GM21390 (cell line): Measurements from ENCODE around the gene HOXC6.

Experiments
- ATAC-seq: cut with Tn5 transposase; IDR thresholded peaks from one replicate; pipeline ENCODE4 v1.9.1; 2021; ENCODE audit not compliant: unreplicated experiment

HOXC6 gene

GRCh38 chr12:54028314-54029201, at the start of gene HOXC6:
Gene HOXC6, plus strand, starts transcription at chr12:54028440. Its CDS starts 82 bp downstream, at chr12:54028522.
- ATAC-seq, result no peak

GRCh38 chr12:53978477-53979356, 49.5 kb upstream of the HOXC6 start:
- no peak for ATAC-seq

GRCh38 chr12:53980104-53980801, 48.0 kb upstream of the HOXC6 start:
- no peak for ATAC-seq

DNA sequence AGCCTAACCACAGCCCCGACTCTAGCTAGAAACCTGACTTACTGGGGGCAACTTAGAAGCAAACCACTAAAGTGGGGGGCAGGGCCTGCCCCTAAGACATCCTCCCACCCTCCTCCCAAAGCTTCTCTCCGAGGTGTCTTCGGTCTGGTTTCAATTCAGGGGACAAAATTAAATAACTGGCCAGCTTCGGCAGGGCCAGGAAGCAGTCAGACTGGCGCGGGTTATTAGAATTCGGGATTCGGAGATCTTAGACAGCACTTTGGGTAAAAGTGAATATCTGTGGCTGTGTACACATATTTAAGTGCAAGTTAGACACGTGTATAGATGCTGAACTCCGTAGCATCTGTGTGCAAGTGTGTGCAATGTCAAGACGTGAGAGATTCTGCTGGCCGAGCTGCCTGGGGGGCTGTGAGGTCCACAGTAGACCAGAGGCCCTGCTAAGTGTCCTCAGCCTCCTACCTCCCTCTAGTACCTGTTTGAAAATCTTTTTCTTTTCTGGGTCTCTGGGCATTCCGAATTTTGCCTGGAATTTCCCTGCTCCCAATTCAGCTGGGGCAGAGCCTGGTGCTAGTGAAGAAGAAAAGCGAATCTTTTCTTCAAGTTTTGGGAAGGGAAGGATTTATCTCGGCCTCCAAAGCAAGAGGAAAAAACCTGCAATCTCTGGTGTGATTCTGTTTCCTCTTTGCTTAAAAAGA, 47.3 kb upstream of the HOXC6 start:
- no peak for ATAC-seq

- no peak for ATAC-seq
Measured at GRCh38 chr12:53981634-53982565, 46.3 kb upstream of the HOXC6 start.

- ATAC-seq, result no peak
Measured at GRCh38 chr12:53982648-53983567, 45.3 kb upstream of the HOXC6 start.

DNA sequence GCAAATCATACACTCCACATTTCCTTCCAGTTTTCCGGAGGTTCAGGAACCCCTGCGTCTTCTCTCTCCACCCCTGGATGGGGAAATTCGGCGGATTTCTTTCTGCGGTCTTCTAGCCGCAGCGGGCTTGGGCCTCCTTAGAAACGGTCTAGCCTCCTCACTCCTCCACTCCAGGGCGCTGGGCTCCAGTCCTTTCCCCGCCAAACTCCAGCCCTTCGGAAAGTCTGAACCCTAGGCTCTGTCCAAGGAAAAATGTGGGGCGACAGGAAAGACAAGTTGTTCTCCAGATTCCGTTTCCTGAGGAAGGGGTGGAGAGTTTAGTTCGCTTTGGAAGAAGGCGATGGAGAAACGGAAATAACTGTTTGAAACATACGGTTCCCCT, 44.7 kb upstream of the HOXC6 start:
- no peak for ATAC-seq

DNA sequence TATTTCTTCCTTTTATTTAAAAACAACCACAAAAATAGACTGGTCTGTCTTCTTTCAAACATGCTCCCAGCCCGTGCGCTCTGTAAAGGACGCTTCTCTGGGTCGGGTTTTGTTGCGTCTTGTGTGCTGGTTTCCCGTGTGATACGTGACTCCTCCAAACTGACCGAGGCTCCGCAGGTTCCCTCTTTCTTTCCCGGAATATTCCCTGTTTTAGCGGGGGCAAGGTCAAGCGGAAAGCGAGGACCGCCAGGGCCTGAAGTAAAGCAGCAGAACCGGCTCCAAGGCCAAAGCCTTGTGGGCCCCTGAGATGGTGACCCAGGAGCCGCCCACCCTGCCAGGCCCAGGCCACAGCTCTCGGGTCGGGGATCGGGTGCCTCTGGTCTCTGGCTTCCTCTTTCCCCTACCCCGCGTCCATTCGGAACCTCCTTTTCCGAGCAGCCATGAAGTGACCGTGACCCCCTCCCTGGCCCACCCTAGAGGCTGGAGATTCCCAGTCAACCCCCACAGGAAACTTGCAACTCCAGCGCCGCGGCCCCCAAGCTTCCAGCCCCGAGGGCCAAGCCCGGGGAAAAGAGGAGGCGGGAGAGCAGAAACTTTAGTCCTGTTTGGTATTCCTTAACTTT, 44.2 kb upstream of the HOXC6 start:
- ATAC-seq, result no peak

GRCh38 chr12:53984901-53985691, 43.1 kb upstream of the HOXC6 start, which contains the start of gene HOXC10:
Gene HOXC10, plus strand, starts transcription at chr12:53985146. Its CDS starts 114 bp downstream, at chr12:53985260.
- no peak for ATAC-seq

GRCh38 chr12:53985692-53985993, 42.6 kb upstream of the HOXC6 start:
- ATAC-seq, result no peak

- ATAC-seq, result no peak
Measured at GRCh38 chr12:53985994-53986685, 42.1 kb upstream of the HOXC6 start.

GRCh38 chr12:53986686-53987483, 41.4 kb upstream of the HOXC6 start:
- ATAC-seq, result no peak

DNA sequence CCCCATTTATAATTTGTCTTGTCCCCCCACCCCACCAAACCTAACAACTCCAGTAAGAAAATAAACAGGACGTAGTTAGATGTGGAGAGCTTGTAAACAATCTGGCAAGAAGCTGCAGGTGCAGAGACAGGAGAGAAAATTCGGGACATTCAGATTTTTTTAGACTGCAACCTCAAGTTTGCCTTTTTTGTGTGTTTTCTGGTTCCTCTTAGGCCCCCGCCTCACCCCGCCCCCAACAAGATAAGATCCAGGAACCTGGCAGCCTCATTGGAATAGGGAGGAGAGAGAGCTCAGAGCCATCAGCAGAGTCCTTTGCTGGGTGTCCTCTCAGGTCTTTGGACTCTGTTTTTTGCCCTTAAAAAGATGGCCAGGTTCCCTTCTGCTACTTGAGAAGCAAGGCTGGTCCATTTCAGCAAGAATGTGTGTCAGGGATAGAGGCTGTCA, 40.4 kb upstream of the HOXC6 start:
- ATAC-seq, result no peak

DNA sequence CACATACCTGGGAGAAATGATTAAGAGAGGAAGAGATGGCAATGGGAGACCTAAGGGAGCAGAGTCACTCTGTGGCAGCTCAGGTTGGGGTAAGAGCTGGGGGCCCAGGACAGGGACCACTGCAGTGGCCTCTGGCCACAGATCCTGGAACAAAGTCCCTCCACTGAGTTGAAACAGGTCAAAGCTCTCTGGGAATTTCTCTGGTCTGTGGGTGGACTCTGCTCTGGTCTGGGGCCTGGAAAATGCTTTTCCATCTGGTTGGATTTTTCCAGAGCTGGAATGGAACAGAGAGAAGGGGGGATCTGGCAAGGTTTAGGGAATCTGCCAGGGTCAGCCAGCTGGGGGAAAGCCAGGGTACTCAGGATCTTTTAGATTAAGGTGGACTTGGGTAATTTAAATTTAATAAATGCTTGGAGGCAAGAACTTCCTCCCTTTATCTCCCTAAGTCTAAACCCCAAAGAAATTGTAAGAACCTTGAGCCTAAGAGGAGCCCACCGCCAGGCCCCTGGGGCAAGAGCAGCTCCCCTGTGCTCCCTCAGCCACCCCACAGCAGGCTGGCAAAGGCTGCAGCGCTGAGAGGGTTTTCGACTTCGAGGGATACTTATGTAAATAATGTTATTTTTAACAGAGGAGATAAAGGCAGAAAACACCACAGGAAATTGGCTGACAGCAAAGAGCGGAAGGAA, 39.6 kb upstream of the HOXC6 start:
- ATAC-seq, result no peak
